GM23248 (cell line): Measurements from ENCODE around the gene IGFLR1.

Experiments used
- EZH2 ChIP-seq: fragments of 200-600 bp; sonication (generic); IDR thresholded peaks from 2 replicates; pipeline ENCODE4 v1.6.1; 2018; ENCODE audit warnings: antibody characterized with exemption, mild to moderate bottlenecking; ENCODE audit not compliant: insufficient read depth, poor library complexity, severe bottlenecking
- EZH2phosphoT487 ChIP-seq: fragments of 200-600 bp; sonication (generic); IDR thresholded peaks from 2 replicates; pipeline ENCODE4 v1.6.1; 2018; ENCODE audit warnings: antibody characterized with exemption, moderate library complexity, mild to moderate bottlenecking, low read depth; ENCODE audit not compliant: insufficient read depth

GRCh38 chr19:35731779-35732405, 10.4 kb downstream of the IGFLR1 start:
- TF ChIP-seq EZH2, result no peak
- TF ChIP-seq EZH2phosphoT487, result no peak
